Keratinocyte (primary cell): ENCODE results near the gene NANOG. TPM values are rescaled to one million over a fixed set of nuclear protein-coding genes. Genes with fewer than 3 reads are reported as not detected.
"Not testable (repeated sequence)": the region's sequence is repeated elsewhere in the genome, so short reads cannot be mapped to it uniquely, and the experiment has no call there.

Experiments
- DNase-seq: peaks from one replicate; pipeline ENCODE4 v3.0.0-alpha.2; 2011; ENCODE audit warnings: low read depth, missing footprints, low spot score
- FAIRE-seq: peaks from 2 replicates; lab custom pipeline; 2011; peaks lifted over from hg19 to GRCh38; lab: Jason Lieb, UNC
- H2AFZ ChIP-seq: 2 replicates; pipeline ENCODE4 v1.6.0; 2012; ENCODE audit warnings: low read length, control low read depth, inconsistent platforms; ENCODE audit not compliant: control insufficient read depth
- H3K27ac ChIP-seq: 2 replicates; pipeline ENCODE4 v1.5.1; 2011; ENCODE audit warnings: low read length; ENCODE audit not compliant: control insufficient read depth, insufficient read depth
- H3K27me3 ChIP-seq: 3 replicates; pipeline ENCODE4 v1.6.0; 2011; ENCODE audit warnings: low read length; ENCODE audit not compliant: control insufficient read depth, insufficient read depth; ENCODE audit errors: extremely low read depth
- H3K36me3 ChIP-seq, 2 experiments: 2 replicates in 1 of 2; 3 replicates in 1 of 2; pipeline ENCODE4 v1.5.1; 2011; ENCODE audit warnings: low read length in 2 of 2, mild to moderate bottlenecking in 1 of 2; ENCODE audit not compliant: control insufficient read depth in 2 of 2, insufficient read depth in 2 of 2; ENCODE audit errors: extremely low read depth in 1 of 2
- H3K4me1 ChIP-seq: 3 replicates; pipeline ENCODE4 v1.5.1; 2011; ENCODE audit warnings: low read length; ENCODE audit not compliant: control insufficient read depth, insufficient read depth; ENCODE audit errors: extremely low read depth
- H3K4me2 ChIP-seq: 3 replicates; pipeline ENCODE4 v1.6.0; 2011; ENCODE audit warnings: low read depth, low read length; ENCODE audit not compliant: control insufficient read depth, insufficient read depth; ENCODE audit errors: extremely low read depth
- H3K4me3 ChIP-seq, 3 experiments: fragments of 200-600 bp in 1 of 3; sonication (generic) in 1 of 3; 2 replicates in 2 of 3; 3 replicates in 1 of 3; pipeline ENCODE4 v1.5.1; 2011 to 2016; ENCODE audit warnings: low read length in 3 of 3, mild to moderate bottlenecking in 3 of 3, control low read depth in 2 of 3, inconsistent platforms in 1 of 3, low read depth in 1 of 3, mixed read lengths in 1 of 3, mixed run types in 1 of 3, moderate library complexity in 1 of 3; ENCODE audit not compliant: control insufficient read depth in 2 of 3, insufficient read depth in 2 of 3; ENCODE audit errors: extremely low read depth in 1 of 3
- H3K79me2 ChIP-seq: 2 replicates; pipeline ENCODE4 v1.6.0; 2012; ENCODE audit warnings: low read length; ENCODE audit not compliant: control insufficient read depth, insufficient read depth
- H3K9ac ChIP-seq: 3 replicates; pipeline ENCODE4 v1.6.0; 2011; ENCODE audit warnings: low read length; ENCODE audit not compliant: control insufficient read depth, insufficient read depth; ENCODE audit errors: extremely low read depth
- H3K9me1 ChIP-seq: 3 replicates; pipeline ENCODE4 v1.6.0; 2011; ENCODE audit warnings: low read length; ENCODE audit not compliant: control insufficient read depth, insufficient read depth; ENCODE audit errors: extremely low read depth
- H3K9me3 ChIP-seq: 2 replicates; pipeline ENCODE4 v1.5.1; 2012; ENCODE audit warnings: low read depth, low read length; ENCODE audit not compliant: control insufficient read depth
- H4K20me1 ChIP-seq: 3 replicates; pipeline ENCODE4 v1.6.0; 2011; ENCODE audit warnings: low read length; ENCODE audit not compliant: control insufficient read depth, insufficient read depth; ENCODE audit errors: extremely low read depth
- CTCF ChIP-seq, 3 experiments: IDR thresholded peaks in 1 of 3; conservative IDR thresholded peaks in 1 of 3; optimal IDR thresholded peaks in 1 of 3; 2 replicates in 2 of 3; 3 replicates in 1 of 3; pipeline versions ENCODE3 to v1.5.1; 2011; ENCODE audit warnings: low read length in 3 of 3, mild to moderate bottlenecking in 3 of 3, moderate library complexity in 2 of 3, control low read depth in 1 of 3, inconsistent platforms in 1 of 3; ENCODE audit not compliant: insufficient read depth in 2 of 3; ENCODE audit errors: extremely low read depth in 1 of 3
- EZH2 ChIP-seq: IDR thresholded peaks from one replicate; pipeline ENCODE4 v1.6.1; 2012; ENCODE audit warnings: inconsistent platforms, mild to moderate bottlenecking, low read length, moderate library complexity
- dilution Hi-C: fragments of 300-500 bp; cut with MboI; formaldehyde crosslinking; loops from one replicate; pipeline ENCODE4 v1.7.0; 2020; ENCODE audit warnings: low sequenced_read_pairs; ENCODE audit not compliant: extremely low pct_ligation_motif_present
- polyA plus RNA-seq, 5 experiments: library from polyadenylated mRNA; depleted of rRNA in 3 of 5; stranded (reverse) in 3 of 5; stranded (forward) in 1 of 5; unstranded in 1 of 5; fragments of >200 nt; gene quantifications; 1 replicate in 1 of 5; 2 replicates in 3 of 5; 3 replicates in 1 of 5; pipeline versions ENCODE4 v1.2.1 to v1.2.3, GENCODE V29; 2011 to 2012; ENCODE audit warnings: missing spikeins in 2 of 5, low read depth in 1 of 5, low replicate concordance in 1 of 5

NANOG gene
- polyA plus RNA-seq, 1 donor (not counting 4 experiments of a cell fraction or from before 2014, with no cell fraction given), result 0.01 TPM

- H3K27ac ChIP-seq, H3K4me1 ChIP-seq, H3K36me3 ChIP-seq, DNase-seq, H3K79me2 ChIP-seq, H3K9ac ChIP-seq, H3K4me2 ChIP-seq, dilution Hi-C loops, H3K9me1 ChIP-seq, H3K27me3 ChIP-seq, H2AFZ ChIP-seq, H3K9me3 ChIP-seq, H3K4me3 ChIP-seq, H4K20me1 ChIP-seq, FAIRE-seq: not testable (repeated sequence)
Measured at GRCh38 chr12:7755668-7756067, 33.5 kb upstream of the NANOG start.

- Histone ChIP-seq H3K27me3 (no peaks in the 10 kb centered on the region), H3K27ac (no peak overlapping the region), H2AFZ (no peak overlapping the region), H3K9me3 (no peaks in the 10 kb centered on the region), H3K4me1 (no peaks in the 10 kb centered on the region), H3K9ac (no peak overlapping the region), H3K9me1 (no peaks in the 10 kb centered on the region), H4K20me1 (no peaks in the 10 kb centered on the region), H3K79me2 (no peaks in the 10 kb centered on the region), H3K4me2 (no peak overlapping the region), H3K36me3 (no peaks in the 10 kb centered on the region), H3K4me3 (no peak overlapping the region)
- no peak for FAIRE-seq
- DNase-seq, result no peak
- dilution Hi-C loops, result no loop called here
- TF ChIP-seq EZH2 (no peak), CTCF (optimal IDR thresholded peaks at IDR 0.05 in 1 of 3, IDR thresholded peaks at IDR 0.05 in 1 of 3, conservative IDR thresholded peaks at IDR 0.05 in 1 of 3; ENCODE audit: extremely low read depth in 1 of 3, insufficient read depth in 2 of 3, low read length in 3 of 3) (no peak)
Measured at GRCh38 chr12:7756993-7757392, 32.2 kb upstream of the NANOG start.

- dilution Hi-C loops, result no loop called here
- FAIRE-seq, result no peak
- H3K4me3 ChIP-seq, result no peak overlapping the region
Measured at GRCh38 chr12:7758766-7759140, 30.4 kb upstream of the NANOG start.

More at GRCh38 chr12:7758766-7759140, 30.4 kb upstream of the NANOG start:
- H3K4me1 ChIP-seq, result no peaks in the 10 kb centered on the region
- H4K20me1 ChIP-seq, result no peaks in the 10 kb centered on the region
- no peak overlapping the region for H3K27ac ChIP-seq
- H3K27me3 ChIP-seq, result no peaks in the 10 kb centered on the region
- no peak overlapping the region for H3K9ac ChIP-seq
- TF ChIP-seq CTCF (optimal IDR thresholded peaks at IDR 0.05 in 1 of 3, IDR thresholded peaks at IDR 0.05 in 1 of 3, conservative IDR thresholded peaks at IDR 0.05 in 1 of 3; ENCODE audit: extremely low read depth in 1 of 3, insufficient read depth in 2 of 3, low read length in 3 of 3) (no peak), EZH2 (no peak)
- no peaks in the 10 kb centered on the region for H3K79me2 ChIP-seq
- no peaks in the 10 kb centered on the region for H3K9me3 ChIP-seq
- no peaks in the 10 kb centered on the region for H3K36me3 ChIP-seq
- no peak overlapping the region for H2AFZ ChIP-seq
- H3K4me2 ChIP-seq, result no peak overlapping the region
- H3K9me1 ChIP-seq, result no peaks in the 10 kb centered on the region
- no peak for DNase-seq
